Measurements from ENCODE around the gene SOWAHA.

GRCh38 chr5:132824426-132824825 lies 11.3 kb downstream of the SOWAHA start:
- TF ChIP-seq CTCF (IDR thresholded peaks at IDR 0.05; ENCODE audit: low read length) = no peak
- TF ChIP-seq EZH2 (IDR thresholded peaks at IDR 0.05; ENCODE audit: borderline replicate concordance, low read length) = no peak
